ENCODE data around the gene JAZF1. TPM values are rescaled to one million over a fixed set of nuclear protein-coding genes. Genes with fewer than 3 reads are reported as not detected.
A peak's percentile ranks its signal among the peaks of the same experiment; 100 is the strongest.

The JAZF1 gene
- total RNA-seq, 1 experiment from 2014 or later, result 9.1 TPM

DNA sequence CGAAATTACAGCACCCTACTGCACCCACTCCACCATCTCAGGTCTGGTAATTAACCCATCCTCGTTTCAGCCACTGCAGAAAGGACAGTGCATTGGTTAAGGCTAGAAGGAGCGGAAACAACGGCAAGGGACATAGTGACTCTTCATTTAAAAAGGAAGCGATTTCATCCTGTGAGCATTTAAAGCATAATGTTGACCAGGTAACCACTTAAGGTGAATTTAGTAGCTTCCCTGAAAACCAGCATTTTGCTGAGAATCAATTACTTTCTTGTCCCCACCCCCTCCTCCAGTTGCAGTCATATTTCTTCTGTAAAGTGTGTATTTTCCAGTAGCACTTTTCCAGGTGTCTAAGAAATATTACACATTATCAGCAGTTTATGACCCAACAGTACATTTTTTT is 821 bp upstream of the JAZF1 start:
- no peak overlapping the region for H3T11ph ChIP-seq (ENCODE audit: low read length)
- H2AK5ac ChIP-seq (ENCODE audit: insufficient read length, low read length), result no peak overlapping the region
- H4K8ac ChIP-seq (replicated peaks; ENCODE audit: insufficient read length, low read depth, low read length), result no peak overlapping the region
- TF ChIP-seq, protein P1, sequence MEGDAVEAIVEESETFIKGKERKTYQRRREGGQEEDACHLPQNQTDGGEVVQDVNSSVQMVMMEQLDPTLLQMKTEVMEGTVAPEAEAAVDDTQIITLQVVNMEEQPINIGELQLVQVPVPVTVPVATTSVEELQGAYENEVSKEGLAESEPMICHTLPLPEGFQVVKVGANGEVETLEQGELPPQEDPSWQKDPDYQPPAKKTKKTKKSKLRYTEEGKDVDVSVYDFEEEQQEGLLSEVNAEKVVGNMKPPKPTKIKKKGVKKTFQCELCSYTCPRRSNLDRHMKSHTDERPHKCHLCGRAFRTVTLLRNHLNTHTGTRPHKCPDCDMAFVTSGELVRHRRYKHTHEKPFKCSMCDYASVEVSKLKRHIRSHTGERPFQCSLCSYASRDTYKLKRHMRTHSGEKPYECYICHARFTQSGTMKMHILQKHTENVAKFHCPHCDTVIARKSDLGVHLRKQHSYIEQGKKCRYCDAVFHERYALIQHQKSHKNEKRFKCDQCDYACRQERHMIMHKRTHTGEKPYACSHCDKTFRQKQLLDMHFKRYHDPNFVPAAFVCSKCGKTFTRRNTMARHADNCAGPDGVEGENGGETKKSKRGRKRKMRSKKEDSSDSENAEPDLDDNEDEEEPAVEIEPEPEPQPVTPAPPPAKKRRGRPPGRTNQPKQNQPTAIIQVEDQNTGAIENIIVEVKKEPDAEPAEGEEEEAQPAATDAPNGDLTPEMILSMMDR (conservative IDR thresholded peaks at IDR 0.05), result no peak
- H3K56ac ChIP-seq (ENCODE audit: insufficient read length, low read depth, low read length), result no peak overlapping the region
- H2AFZ ChIP-seq (ENCODE audit: low read length), result no peak overlapping the region
- DNase-seq, result no peak
- H3K4me3 Mint-ChIP-seq, result peak overlapping the region; percentile 80 to 91
- no peak overlapping the region for H3K27ac ChIP-seq (ENCODE audit: insufficient read length, low read depth, low read length)
- H4K91ac ChIP-seq (ENCODE audit: insufficient read length, low read depth, low read length), result no peak overlapping the region
- H3K27ac Mint-ChIP-seq, result no peak overlapping the region
- H3K4me1 Mint-ChIP-seq, result peaks cover 22 to 31% of the 10 kb centered on the region in 2 experiments
- peaks cover 4% of the 10 kb centered on the region; the same call in 1 of the 2 replicates for H3K79me2 ChIP-seq (ENCODE audit: insufficient read depth, low read length)
- peaks cover 9% of the 10 kb centered on the region for H3K23me2 ChIP-seq (ENCODE audit: insufficient read length, low read depth, low read length, poor library complexity, severe bottlenecking)
- no peak overlapping the region for H3K14ac ChIP-seq (ENCODE audit: insufficient read depth, low read length)
- H3K4me2 ChIP-seq (ENCODE audit: insufficient read depth, insufficient read length, low read length), result peak overlapping the region; percentile 62
- H2BK120ac ChIP-seq (ENCODE audit: low read depth, low read length, poor library complexity, severe bottlenecking), result no peak overlapping the region
- H3K9ac ChIP-seq (ENCODE audit: extremely low read depth, insufficient read length, low read length), result no peak overlapping the region
- H3K4ac ChIP-seq (ENCODE audit: low read depth, low read length), result no peak overlapping the region
- no peak overlapping the region for H2BK20ac ChIP-seq (ENCODE audit: low read depth, low read length, poor library complexity, severe bottlenecking)
- no peaks in the 10 kb centered on the region for H4K20me1 ChIP-seq (ENCODE audit: control insufficient read depth, insufficient read depth, insufficient read length)
- H2BK5ac ChIP-seq (ENCODE audit: insufficient read length, low read length), result no peak overlapping the region
- H4K5ac ChIP-seq (ENCODE audit: insufficient read length, low read depth, low read length), result no peak overlapping the region
- peaks cover 9% of the 10 kb centered on the region; the same call in 1 of the 2 replicates for H3K4me1 ChIP-seq (ENCODE audit: insufficient read depth, low read length)
- WGBS (ENCODE audit: extremely low coverage, insufficient read length, low lambda C conversion rate), result no CpG with 5 or more reads among the region's 5 CpGs
- H2BK12ac ChIP-seq (ENCODE audit: insufficient read length, low read depth, low read length), result no peak overlapping the region
- H3K36me3 Mint-ChIP-seq (ENCODE audit: insufficient read depth in 1 of 3, low read depth in 3 of 3), result peaks cover 0 to 2% (median 0%) of the 10 kb centered on the region in 3 experiments; a peak in 1 of 7 replicates
- H3K23ac ChIP-seq (ENCODE audit: insufficient read length, low read depth, low read length), result no peak overlapping the region
- peaks cover 11% of the 10 kb centered on the region for H3K27me3 Mint-ChIP-seq (ENCODE audit: low read depth)
- H3K18ac ChIP-seq (ENCODE audit: insufficient read length, low read depth, low read length), result no peak overlapping the region
- no peak overlapping the region for H2BK15ac ChIP-seq (ENCODE audit: low read depth, low read length)
- H3K79me1 ChIP-seq (ENCODE audit: insufficient read depth, low read depth, low read length, poor library complexity, severe bottlenecking), result no peaks in the 10 kb centered on the region
- peaks cover 0 to 2% of the 10 kb centered on the region in 2 experiments; a peak in 1 of 5 replicates for H3K9me3 Mint-ChIP-seq
- H3K27me3 ChIP-seq (ENCODE audit: insufficient read depth, low read length), result no peaks in the 10 kb centered on the region
- no peaks in the 10 kb centered on the region for H3K9me3 ChIP-seq (ENCODE audit: control insufficient read depth, low read depth, low read length)
